K562 (cell line): ENCODE results near the gene NEDD1. TPM values are rescaled to one million over a fixed set of nuclear protein-coding genes. Genes with fewer than 3 reads are reported as not detected.
A peak's percentile ranks its signal among the peaks of the same experiment; 100 is the strongest.

Source experiments
- CTCF ChIP-seq, 3 experiments: IDR thresholded peaks in 2 of 3; conservative IDR thresholded peaks in 1 of 3; 2 replicates each; pipeline ENCODE4 v1.5.1; 2011 to 2012; ENCODE audit warnings: low read length in 3 of 3, mild to moderate bottlenecking in 3 of 3, control low read depth in 2 of 3, improper control_type of control experiment in 1 of 3, inconsistent platforms in 1 of 3, low read depth in 1 of 3, mixed read lengths in 1 of 3, moderate library complexity in 1 of 3; ENCODE audit not compliant: insufficient read depth in 2 of 3
- FOXK1 ChIP-seq: sonication (generic); formaldehyde crosslinking; IDR thresholded peaks from 2 replicates; pipeline ENCODE4 v1.8.0; 2022; ENCODE audit warnings: missing genetic modification reagents, mild to moderate bottlenecking, borderline replicate concordance
- GATA2 ChIP-seq: sonication (generic); formaldehyde crosslinking; IDR thresholded peaks from 2 replicates; pipeline ENCODE4 v1.4.0; 2020; ENCODE audit warnings: mild to moderate bottlenecking, missing genetic modification reagents
- HMGN3 ChIP-seq: IDR thresholded peaks from 2 replicates; pipeline ENCODE4 v1.6.1; 2011; ENCODE audit warnings: borderline replicate concordance, low read depth, mild to moderate bottlenecking, mixed read lengths, low read length; ENCODE audit not compliant: insufficient read length; ENCODE audit errors: extremely low read depth
- KLF1 ChIP-seq: fragments of 450-650 bp; IDR thresholded peaks from 2 replicates; pipeline ENCODE4 v1.6.1; 2016; ENCODE audit warnings: missing genetic modification characterization, missing compliant biosample characterization
- PHB2 ChIP-seq: fragments of 450-650 bp; IDR thresholded peaks from 2 replicates; pipeline ENCODE4 v1.6.1; 2017; ENCODE audit warnings: low read depth
- RAD21 ChIP-seq, 2 experiments: fragments of 250-450 bp in 1 of 2; fragments of 450-650 bp in 1 of 2; sonication (Bioruptor Pico) in 1 of 2; formaldehyde crosslinking in 1 of 2; IDR thresholded peaks in 1 of 2; conservative IDR thresholded peaks in 1 of 2; 2 replicates each; pipeline versions ENCODE4 v1.4.0 to v1.8.0; 2020 to 2022; ENCODE audit warnings: mild to moderate bottlenecking in 2 of 2, moderate library complexity in 1 of 2
- RFX5 ChIP-seq: IDR thresholded peaks from 2 replicates; pipeline ENCODE4 v1.6.1; 2011; ENCODE audit warnings: low read depth, mild to moderate bottlenecking, improper control_type of control experiment, low read length
- STAT5A ChIP-seq: IDR thresholded peaks from 2 replicates; pipeline ENCODE4 v1.6.1; 2012; ENCODE audit warnings: low read length, inconsistent platforms, borderline replicate concordance
- ZNF347 ChIP-seq: fragments of 450-650 bp; formaldehyde crosslinking; IDR thresholded peaks from 2 replicates; pipeline ENCODE4 v1.4.0; 2020; ENCODE audit warnings: low read depth, mild to moderate bottlenecking, moderate library complexity
- polyA plus RNA-seq, 8 experiments: library from polyadenylated mRNA; depleted of rRNA in 4 of 8; stranded (reverse) in 5 of 8; unstranded in 3 of 8; fragments of >200 nt; fragmentation: Nextera tagmentation in 2 of 8; fragmentation: Illumina TruSeq in 1 of 8; extraction: Ambion mirVana in 2 of 8; extraction: Trizol in 1 of 8; gene quantifications; 2 replicates each; pipeline versions ENCODE4 v1.2.1 to v1.2.3, GENCODE V29; 2011 to 2014; ENCODE audit warnings: inconsistent platforms in 1 of 8, missing spikeins in 1 of 8
- total RNA-seq, 7 experiments: library from RNA; depleted of rRNA in 6 of 7; stranded (reverse); fragments of >200 nt in 6 of 7; fragmentation: Illumina TruSeq in 2 of 7; extraction: Trizol in 2 of 7; gene quantifications; 2 replicates each; pipeline versions ENCODE4 v1.2.1 to v1.2.3, GENCODE V29; 2011 to 2021; ENCODE audit warnings: low replicate concordance in 1 of 7
- TF ChIP-seq, protein P1 (sequence below): fragments of 450-650 bp; IDR thresholded peaks from 2 replicates; pipeline ENCODE4 v1.6.1; 2016; ENCODE audit warnings: low read depth
- TF ChIP-seq, protein P2 (sequence below): fragments of 250-450 bp; sonication (Bioruptor Pico); IDR thresholded peaks from 2 replicates; pipeline ENCODE4 v1.5.0; 2021; ENCODE audit warnings: mild to moderate bottlenecking, borderline replicate concordance

The NEDD1 gene
- total and polyA plus RNA-seq, 9 of the 15 experiments (the other 6 are each of a cell fraction or from before 2014, with no cell fraction given): 7.5 to 29.3 (median 14.8) TPM

GRCh38 chr12:96985515-96986362, 78.7 kb downstream of the NEDD1 start (continued):
- no peak for TF ChIP-seq PHB2
- TF ChIP-seq, protein P1, sequence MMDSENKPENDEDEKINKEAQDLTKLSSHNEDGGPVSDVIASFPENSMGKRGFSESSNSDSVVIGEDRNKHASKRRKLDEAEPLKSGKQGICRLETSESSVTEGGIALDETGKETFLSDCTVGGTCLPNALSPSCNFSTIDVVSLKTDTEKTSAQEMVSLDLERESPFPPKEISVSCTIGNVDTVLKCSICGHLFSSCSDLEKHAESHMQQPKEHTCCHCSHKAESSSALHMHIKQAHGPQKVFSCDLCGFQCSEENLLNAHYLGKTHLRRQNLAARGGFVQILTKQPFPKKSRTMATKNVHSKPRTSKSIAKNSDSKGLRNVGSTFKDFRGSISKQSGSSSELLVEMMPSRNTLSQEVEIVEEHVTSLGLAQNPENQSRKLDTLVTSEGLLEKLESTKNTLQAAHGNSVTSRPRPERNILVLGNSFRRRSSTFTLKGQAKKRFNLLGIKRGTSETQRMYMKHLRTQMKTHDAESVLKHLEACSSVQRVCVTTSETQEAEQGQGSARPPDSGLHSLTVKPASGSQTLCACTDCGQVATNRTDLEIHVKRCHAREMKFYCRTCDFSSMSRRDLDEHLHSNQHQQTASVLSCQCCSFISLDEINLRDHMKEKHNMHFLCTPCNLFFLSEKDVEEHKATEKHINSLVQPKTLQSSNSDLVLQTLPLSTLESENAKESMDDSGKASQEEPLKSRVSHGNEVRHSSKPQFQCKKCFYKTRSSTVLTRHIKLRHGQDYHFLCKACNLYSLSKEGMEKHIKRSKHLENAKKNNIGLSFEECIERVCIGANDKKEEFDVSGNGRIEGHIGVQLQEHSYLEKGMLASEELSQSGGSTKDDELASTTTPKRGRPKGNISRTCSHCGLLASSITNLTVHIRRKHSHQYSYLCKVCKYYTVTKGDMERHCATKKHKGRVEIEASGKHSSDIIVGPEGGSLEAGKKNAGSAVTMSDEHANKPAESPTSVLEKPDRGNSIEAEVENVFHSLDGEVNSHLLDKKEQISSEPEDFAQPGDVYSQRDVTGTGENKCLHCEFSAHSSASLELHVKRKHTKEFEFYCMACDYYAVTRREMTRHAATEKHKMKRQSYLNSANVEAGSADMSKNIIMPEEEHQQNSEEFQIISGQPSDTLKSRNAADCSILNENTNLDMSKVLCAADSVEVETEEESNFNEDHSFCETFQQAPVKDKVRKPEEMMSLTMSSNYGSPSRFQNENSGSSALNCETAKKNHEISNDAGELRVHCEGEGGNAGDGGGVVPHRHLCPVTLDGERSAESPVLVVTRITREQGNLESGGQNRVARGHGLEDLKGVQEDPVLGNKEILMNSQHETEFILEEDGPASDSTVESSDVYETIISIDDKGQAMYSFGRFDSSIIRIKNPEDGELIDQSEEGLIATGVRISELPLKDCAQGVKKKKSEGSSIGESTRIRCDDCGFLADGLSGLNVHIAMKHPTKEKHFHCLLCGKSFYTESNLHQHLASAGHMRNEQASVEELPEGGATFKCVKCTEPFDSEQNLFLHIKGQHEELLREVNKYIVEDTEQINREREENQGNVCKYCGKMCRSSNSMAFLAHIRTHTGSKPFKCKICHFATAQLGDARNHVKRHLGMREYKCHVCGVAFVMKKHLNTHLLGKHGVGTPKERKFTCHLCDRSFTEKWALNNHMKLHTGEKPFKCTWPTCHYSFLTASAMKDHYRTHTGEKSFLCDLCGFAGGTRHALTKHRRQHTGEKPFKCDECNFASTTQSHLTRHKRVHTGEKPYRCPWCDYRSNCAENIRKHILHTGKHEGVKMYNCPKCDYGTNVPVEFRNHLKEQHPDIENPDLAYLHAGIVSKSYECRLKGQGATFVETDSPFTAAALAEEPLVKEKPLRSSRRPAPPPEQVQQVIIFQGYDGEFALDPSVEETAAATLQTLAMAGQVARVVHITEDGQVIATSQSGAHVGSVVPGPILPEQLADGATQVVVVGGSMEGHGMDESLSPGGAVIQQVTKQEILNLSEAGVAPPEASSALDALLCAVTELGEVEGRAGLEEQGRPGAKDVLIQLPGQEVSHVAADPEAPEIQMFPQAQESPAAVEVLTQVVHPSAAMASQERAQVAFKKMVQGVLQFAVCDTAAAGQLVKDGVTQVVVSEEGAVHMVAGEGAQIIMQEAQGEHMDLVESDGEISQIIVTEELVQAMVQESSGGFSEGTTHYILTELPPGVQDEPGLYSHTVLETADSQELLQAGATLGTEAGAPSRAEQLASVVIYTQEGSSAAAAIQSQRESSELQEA: no peak
- TF ChIP-seq, protein P2, sequence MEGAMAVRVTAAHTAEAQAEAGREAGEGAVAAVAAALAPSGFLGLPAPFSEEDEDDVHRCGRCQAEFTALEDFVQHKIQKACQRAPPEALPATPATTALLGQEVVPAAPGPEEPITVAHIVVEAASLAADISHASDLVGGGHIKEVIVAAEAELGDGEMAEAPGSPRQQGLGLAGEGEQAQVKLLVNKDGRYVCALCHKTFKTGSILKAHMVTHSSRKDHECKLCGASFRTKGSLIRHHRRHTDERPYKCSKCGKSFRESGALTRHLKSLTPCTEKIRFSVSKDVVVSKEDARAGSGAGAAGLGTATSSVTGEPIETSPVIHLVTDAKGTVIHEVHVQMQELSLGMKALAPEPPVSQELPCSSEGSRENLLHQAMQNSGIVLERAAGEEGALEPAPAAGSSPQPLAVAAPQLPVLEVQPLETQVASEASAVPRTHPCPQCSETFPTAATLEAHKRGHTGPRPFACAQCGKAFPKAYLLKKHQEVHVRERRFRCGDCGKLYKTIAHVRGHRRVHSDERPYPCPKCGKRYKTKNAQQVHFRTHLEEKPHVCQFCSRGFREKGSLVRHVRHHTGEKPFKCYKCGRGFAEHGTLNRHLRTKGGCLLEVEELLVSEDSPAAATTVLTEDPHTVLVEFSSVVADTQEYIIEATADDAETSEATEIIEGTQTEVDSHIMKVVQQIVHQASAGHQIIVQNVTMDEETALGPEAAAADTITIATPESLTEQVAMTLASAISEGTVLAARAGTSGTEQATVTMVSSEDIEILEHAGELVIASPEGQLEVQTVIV (CRISPR knock-in tag): no peak
- peak; percentile 50 to 72 for TF ChIP-seq RAD21 (CRISPR knock-in tag; conservative IDR thresholded peaks at IDR 0.05 in 1 of 2, IDR thresholded peaks at IDR 0.05 in 1 of 2)
- peak; percentile 62 to 83 (median 75) for TF ChIP-seq CTCF (IDR thresholded peaks at IDR 0.05 in 2 of 3, conservative IDR thresholded peaks at IDR 0.05 in 1 of 3; ENCODE audit: insufficient read depth in 2 of 3, low read depth in 1 of 3, low read length in 3 of 3)
- no peak for TF ChIP-seq STAT5A
- TF ChIP-seq RFX5: no peak
- no peak for TF ChIP-seq FOXK1
- no peak for TF ChIP-seq HMGN3
- TF ChIP-seq KLF1 (tag): no peak
- TF ChIP-seq ZNF347: no peak
- no peak for TF ChIP-seq GATA2 (CRISPR knock-in tag)
- TF ChIP-seq, all 486 proteins: peak for 10
